NK-92 (cell line): ENCODE results near the gene APOBEC3B.
"Not testable (repeated sequence)": the region's sequence is repeated elsewhere in the genome, so short reads cannot be mapped to it uniquely, and the experiment has no call there.

Source experiments
- DNase-seq: peaks from one replicate; lab custom pipeline; 2025; ENCODE audit not compliant: unreplicated experiment; lab: John Stamatoyannopoulos, UW

Gene APOBEC3B

DNA sequence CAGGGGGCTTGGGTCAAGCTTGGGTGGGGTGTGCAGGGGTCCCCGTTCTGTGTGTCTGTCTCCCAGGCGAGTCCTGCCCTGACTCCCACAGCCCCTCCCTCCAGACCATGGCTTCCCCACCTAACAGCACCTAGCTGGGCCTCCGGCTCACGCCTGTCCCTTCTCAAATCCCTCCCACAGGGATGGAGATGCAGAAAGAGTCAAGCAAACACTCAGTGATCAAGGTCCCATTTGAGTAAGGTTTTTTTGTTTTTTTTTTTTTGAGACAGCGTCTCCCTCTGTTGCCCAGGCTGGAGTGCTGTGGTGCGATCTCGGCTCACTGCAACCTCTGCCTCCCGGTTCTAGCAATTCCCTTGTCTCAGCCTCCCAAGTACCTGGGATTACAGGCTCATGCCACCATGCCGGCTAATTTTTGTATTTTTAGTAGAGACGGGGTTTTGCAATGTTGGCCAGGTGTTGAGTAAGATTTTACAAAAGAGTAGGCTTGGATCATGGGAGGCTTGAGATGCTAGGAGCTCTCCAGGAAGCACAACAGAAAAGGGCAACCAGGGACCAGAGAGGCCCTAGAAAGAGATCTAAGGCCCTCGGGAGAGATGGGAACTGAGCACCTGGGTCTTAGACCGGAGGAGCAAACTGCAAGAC, 44.5 kb downstream of the APOBEC3B start:
- no peak for DNase-seq

DNA sequence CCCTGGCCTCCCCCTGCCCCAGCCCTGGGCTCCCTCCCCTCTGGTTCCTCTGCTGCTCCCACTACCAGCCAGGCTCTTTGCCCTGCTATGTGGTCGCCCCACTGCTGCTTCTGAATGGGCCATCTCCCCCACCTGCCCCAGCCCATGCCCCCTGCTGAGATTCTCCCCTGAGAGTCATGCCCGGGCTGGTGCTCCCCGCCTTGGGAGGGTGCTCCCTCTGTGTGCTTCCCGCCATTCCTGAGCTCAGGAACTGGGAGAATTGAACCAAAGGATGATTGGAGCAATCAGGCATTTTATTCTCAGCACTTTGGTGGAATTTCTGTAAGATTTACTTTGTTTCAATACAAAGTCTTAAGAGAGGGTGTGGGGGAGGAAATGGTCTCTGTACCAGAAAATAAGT, 45.6 kb downstream of the APOBEC3B start:
- DNase-seq, result no peak

DNA sequence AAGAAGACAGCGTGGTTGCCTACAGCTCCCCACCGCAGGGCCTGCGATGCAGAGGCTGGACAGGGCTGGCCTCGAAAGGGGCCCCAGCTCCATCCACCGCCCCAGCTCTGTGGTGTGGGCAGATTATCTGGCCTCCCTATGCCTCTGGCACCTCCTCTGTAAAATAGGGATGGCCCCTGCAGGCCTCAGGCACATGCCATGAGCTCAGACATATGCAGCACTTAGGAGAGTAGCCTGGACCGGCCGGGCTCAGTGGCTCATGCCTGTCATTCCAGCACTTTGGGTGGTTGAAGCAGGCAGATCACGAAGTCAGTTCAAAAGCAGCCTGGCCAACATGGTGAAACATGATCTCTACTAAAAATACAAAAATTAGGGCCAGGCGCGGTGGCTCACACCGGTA, 46.1 kb downstream of the APOBEC3B start:
- DNase-seq, result no peak

DNA sequence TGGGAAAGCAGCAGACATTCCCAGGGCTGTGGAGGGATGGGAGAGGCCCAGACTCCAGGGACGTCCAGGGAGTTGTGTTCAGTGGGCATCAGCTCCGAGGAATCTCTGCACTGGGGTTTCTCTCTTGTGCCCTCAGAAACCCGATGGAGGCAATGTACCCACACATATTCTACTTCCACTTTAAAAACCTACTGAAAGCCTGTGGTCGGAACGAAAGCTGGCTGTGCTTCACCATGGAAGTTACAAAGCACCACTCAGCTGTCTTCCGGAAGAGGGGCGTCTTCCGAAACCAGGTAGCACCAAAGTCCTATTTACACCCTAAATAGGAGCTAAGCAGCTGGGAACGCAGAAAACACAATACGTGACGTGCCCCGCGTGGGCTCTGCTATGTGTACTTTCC, 47.1 kb downstream of the APOBEC3B start:
- no peak for DNase-seq

DNA sequence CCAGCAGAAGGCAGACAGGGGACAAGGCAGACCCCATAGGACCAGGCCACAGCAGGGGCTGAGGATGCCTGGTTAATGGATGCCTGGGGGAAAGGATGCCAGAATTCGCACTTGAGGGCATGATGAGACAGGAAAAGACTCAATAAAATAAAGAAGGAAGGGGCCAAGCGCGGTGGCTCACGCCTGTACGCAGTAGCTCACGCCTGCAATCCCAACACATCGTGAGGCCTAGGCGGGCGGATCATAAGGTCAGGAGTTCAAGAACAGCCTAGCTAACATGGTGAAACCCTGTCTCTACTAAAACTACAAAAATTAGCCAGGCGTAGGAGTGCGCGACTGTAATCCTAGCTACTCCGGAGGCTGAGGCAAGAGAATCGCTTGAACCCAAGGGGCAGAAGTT, 48.6 kb downstream of the APOBEC3B start:
- DNase-seq, result no peak

DNA sequence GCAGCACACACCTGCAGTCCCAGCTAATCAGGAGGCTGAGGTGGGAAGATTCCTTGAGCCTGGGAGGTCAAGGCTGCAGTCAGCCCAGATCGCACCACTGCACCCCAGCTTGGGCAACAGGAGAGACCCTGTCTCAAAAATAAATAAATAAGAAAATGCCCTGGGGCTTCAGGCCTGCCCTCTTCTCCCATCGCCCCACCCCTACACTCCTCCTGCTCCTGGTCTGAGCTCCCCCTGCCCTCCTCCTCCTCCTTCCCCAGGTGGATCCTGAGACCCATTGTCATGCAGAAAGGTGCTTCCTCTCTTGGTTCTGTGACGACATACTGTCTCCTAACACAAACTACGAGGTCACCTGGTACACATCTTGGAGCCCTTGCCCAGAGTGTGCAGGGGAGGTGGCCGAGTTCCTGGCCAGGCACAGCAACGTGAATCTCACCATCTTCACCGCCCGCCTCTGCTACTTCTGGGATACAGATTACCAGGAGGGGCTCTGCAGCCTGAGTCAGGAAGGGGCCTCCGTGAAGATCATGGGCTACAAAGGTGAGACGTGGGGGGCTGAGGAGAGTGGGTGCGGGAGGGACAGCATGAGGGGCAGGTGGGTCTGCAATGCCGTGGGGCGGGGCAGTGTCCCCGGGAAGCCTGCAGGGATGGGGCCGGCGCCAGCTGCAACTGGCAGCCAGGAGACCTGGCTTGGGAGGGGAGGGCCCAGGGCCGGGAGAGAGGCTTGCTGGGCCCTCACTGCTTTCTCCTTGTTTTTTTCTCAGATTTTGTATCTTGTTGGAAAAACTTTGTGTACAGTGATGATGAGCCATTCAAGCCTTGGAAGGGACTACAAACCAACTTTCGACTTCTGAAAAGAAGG, 49.5 kb downstream of the APOBEC3B start:
- not testable (repeated sequence) for DNase-seq

DNA sequence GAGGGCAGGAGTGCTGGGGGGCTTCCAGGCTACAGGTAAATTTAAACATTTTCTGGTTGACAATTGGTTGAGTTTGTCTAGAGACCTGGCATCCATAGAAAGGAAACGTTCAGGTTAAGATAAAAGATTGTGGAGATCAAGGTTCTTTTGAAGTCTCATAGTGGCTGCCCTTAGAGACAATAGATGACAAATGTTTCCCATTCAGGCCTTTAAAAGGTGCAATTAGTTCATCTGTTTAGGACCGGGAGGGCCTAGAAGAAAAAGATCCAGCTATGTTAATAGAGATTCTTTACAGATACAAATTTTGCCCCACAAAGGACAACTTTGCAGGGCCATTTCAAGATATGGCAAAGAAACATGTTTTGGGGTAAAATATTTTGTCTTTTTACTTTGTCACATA, 54.9 kb downstream of the APOBEC3B start:
- DNase-seq, result not testable (repeated sequence)

DNA sequence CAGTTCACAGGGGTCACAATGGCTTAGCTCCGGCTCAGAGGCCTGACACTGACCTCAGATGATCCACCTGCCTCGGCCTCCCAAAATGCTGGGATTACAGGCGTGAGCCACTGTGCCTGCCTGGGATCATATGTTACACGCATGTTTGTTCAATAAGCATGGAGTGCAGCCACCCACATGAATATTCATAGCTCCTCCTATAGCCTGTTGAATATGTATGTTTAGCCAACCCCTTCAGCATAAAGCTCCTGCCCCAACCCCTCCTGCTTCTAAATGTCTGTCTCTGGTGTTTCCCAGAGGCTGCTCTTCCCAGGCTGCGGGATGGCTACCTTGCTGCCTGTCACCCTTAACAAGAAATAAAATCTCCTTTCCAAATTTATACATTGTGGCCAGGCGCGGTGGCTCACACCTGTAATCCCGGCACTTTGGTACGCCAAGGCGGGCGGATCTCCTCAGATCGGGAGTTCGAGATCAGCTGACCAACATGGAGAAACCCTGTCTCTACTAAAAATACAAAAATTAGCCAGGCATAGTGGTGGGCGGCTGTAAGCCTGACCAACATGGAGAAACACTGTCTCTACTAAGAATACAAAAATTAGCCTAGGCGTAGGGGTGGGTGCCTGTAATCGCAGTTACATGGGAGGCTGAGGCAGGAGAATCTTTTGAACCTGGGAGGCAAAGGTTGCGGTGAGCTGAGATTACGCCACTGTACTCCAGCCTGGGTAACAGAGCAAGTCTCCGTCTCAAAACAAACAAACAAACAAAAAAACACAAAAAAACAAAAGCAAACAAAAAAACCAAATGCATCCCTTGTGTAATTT, 57.4 kb downstream of the APOBEC3B start:
- DNase-seq, result no peak

DNA sequence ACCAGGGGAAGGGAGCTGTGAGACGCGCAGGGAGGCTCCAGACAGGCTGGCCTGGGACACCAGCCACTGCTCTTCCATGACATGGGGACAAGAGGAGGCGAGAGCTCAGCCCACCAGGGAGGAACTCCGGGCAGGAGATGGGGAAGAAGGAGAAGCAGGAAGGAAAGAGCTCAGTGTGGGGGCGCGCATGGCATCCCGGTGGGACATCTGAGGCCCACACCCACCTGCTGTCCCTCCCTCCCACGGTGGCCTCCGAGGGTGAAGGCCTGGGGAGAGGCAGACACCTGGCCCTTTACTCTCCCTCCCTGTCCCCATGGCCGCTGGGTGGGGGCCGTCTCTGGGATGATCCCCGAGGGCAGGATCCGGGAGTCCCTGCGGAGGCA, 58.0 kb downstream of the APOBEC3B start:
- not testable (repeated sequence) for DNase-seq

DNA sequence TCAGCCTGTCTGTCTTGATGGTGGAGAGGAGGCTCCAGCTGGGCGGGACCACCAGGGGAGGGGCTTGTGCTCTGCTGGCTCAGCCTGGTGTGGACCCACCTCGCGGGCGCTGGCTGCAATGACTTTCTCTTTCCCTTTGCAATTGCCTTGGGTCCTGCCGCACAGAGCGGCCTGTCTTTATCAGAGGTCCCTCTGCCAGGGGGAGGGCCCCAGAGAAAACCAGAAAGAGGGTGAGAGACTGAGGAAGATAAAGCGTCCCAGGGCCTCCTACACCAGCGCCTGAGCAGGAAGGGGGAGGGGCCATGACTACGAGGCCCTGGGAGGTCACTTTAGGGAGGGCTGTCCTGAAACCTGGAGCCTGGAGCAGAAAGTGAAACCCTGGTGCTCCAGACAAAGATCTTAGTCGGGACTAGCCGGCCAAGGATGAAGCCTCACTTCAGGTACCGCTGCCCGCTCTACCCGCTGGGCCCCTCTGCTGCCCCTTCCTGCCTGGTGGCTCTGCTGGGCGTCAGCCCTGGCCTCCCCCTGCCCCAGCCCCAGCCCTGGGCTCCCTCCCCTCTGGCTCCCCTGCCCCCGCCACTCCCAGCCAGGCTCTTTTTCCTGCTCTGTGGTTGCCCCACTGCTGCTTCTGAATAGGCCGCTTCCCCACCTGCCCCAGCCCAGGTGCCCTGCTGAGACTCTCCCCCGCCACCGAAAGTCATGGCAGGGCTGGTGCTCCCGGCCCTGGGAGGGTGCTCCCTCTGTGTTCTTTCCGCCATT, 58.6 kb downstream of the APOBEC3B start, which contains the start of gene APOBEC3F:
Gene APOBEC3F, plus strand, starts transcription at position 327 of the 759 bp plus-strand sequence. Its CDS starts 97 bp downstream, at position 424.
- not testable (repeated sequence) for DNase-seq

DNA sequence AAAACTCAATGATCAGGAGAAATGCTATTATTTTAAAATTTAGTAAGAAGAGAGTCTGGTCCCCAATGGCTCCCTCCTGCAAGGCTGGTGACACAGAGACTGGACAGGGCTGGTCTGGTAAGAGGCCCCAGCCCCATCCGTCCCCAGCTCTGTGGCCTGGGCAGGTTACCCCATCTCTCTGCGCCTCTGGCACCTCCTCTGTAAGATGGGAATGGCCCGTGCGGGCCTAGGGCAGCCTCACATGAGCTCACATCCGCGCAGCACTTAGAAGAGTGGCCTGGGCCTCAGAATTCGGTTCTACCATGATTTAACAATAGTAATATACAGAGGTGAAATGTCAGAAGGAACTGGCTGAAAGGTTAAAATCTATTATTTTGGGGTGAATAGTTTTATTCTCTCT, 59.8 kb downstream of the APOBEC3B start:
- DNase-seq, result no peak
